Activated naive CD8-positive, alpha-beta T cell (primary cell): Measurements from ENCODE around the gene ERC1.
"Not testable (repeated sequence)": the region's sequence is repeated elsewhere in the genome, so short reads cannot be mapped to it uniquely, and the experiment has no call there.

Experiments
- H3K27ac Mint-ChIP-seq: one replicate; pipeline ENCODE4 v1.8.0; 2021; ENCODE audit warnings: mixed read lengths
- H3K27me3 Mint-ChIP-seq: one replicate; pipeline ENCODE4 v1.8.0; 2021; ENCODE audit warnings: mixed read lengths
- H3K36me3 Mint-ChIP-seq: one replicate; pipeline ENCODE4 v1.8.0; 2021; ENCODE audit warnings: mixed read lengths
- H3K4me1 Mint-ChIP-seq: one replicate; pipeline ENCODE4 v1.8.0; 2021; ENCODE audit warnings: low read depth, mixed read lengths
- H3K4me3 Mint-ChIP-seq: one replicate; pipeline ENCODE4 v1.8.0; 2021; ENCODE audit warnings: mild to moderate bottlenecking, mixed read lengths
- H3K9me3 Mint-ChIP-seq: one replicate; pipeline ENCODE4 v1.8.0; 2021; ENCODE audit warnings: low read depth, mixed read lengths

The ERC1 gene

GRCh38 chr12:1132311-1132710 lies 141.3 kb downstream of the ERC1 start:
- H3K27me3 Mint-ChIP-seq: no peaks in the 10 kb centered on the region
- H3K4me1 Mint-ChIP-seq: peaks cover 31% of the 10 kb centered on the region
- H3K4me3 Mint-ChIP-seq: no peak overlapping the region
- no peak overlapping the region for H3K27ac Mint-ChIP-seq
- H3K9me3 Mint-ChIP-seq: no peaks in the 10 kb centered on the region
- H3K36me3 Mint-ChIP-seq: peaks cover 7% of the 10 kb centered on the region

GRCh38 chr12:1138691-1139090 lies 147.7 kb downstream of the ERC1 start:
- H3K27ac Mint-ChIP-seq: no peak overlapping the region
- no peaks in the 10 kb centered on the region for H3K27me3 Mint-ChIP-seq
- no peaks in the 10 kb centered on the region for H3K9me3 Mint-ChIP-seq
- H3K36me3 Mint-ChIP-seq: peaks cover 5% of the 10 kb centered on the region
- no peaks in the 10 kb centered on the region for H3K4me1 Mint-ChIP-seq
- H3K4me3 Mint-ChIP-seq: no peak overlapping the region

- H3K27ac Mint-ChIP-seq, H3K27me3 Mint-ChIP-seq, H3K9me3 Mint-ChIP-seq, H3K4me1 Mint-ChIP-seq, H3K4me3 Mint-ChIP-seq: not testable (repeated sequence)
- peaks cover 22% of the 10 kb centered on the region for H3K36me3 Mint-ChIP-seq
Measured at GRCh38 chr12:1146758-1147157, 155.7 kb downstream of the ERC1 start.

GRCh38 chr12:1147821-1148220 lies 156.8 kb downstream of the ERC1 start:
- Mint-ChIP-seq H3K36me3 (peaks cover 25% of the 10 kb centered on the region), H3K9me3 (no peaks in the 10 kb centered on the region), H3K4me1 (peaks cover 3% of the 10 kb centered on the region), H3K4me3 (no peak overlapping the region), H3K27me3 (no peaks in the 10 kb centered on the region), H3K27ac (no peak overlapping the region)

- H3K9me3 Mint-ChIP-seq: no peaks in the 10 kb centered on the region
- H3K27me3 Mint-ChIP-seq: no peaks in the 10 kb centered on the region
- no peaks in the 10 kb centered on the region for H3K4me1 Mint-ChIP-seq
- H3K36me3 Mint-ChIP-seq: peaks cover 25% of the 10 kb centered on the region
- H3K27ac Mint-ChIP-seq: no peak overlapping the region
- H3K4me3 Mint-ChIP-seq: no peak overlapping the region
Measured at GRCh38 chr12:1157046-1157445, 166.0 kb downstream of the ERC1 start.

- H3K4me3 Mint-ChIP-seq: no peak overlapping the region
- H3K9me3 Mint-ChIP-seq: no peaks in the 10 kb centered on the region
- no peak overlapping the region for H3K27ac Mint-ChIP-seq
Measured at GRCh38 chr12:1161197-1161596, 170.2 kb downstream of the ERC1 start.

GRCh38 chr12:1162081-1162760 lies 171.2 kb downstream of the ERC1 start:
- Mint-ChIP-seq H3K36me3 (peaks cover 18% of the 10 kb centered on the region), H3K4me3 (no peak overlapping the region), H3K27me3 (no peaks in the 10 kb centered on the region), H3K9me3 (no peaks in the 10 kb centered on the region), H3K27ac (no peak overlapping the region), H3K4me1 (no peaks in the 10 kb centered on the region)

More at GRCh38 chr12:1161197-1161596, 170.2 kb downstream of the ERC1 start:
- Mint-ChIP-seq H3K27me3 (no peaks in the 10 kb centered on the region), H3K4me1 (no peaks in the 10 kb centered on the region), H3K36me3 (peaks cover 17% of the 10 kb centered on the region)

- Mint-ChIP-seq H3K9me3 (no peaks in the 10 kb centered on the region), H3K27me3 (no peaks in the 10 kb centered on the region), H3K4me1 (no peaks in the 10 kb centered on the region), H3K27ac (no peak overlapping the region), H3K4me3 (no peak overlapping the region), H3K36me3 (peaks cover 4% of the 10 kb centered on the region)
Measured at GRCh38 chr12:1167784-1168183, 176.8 kb downstream of the ERC1 start.

- Mint-ChIP-seq H3K27ac (no peak overlapping the region), H3K9me3 (no peaks in the 10 kb centered on the region), H3K36me3 (peaks cover 4% of the 10 kb centered on the region), H3K4me3 (no peak overlapping the region), H3K4me1 (no peaks in the 10 kb centered on the region), H3K27me3 (no peaks in the 10 kb centered on the region)
Measured at GRCh38 chr12:1170411-1170810, 179.4 kb downstream of the ERC1 start.

- no peak overlapping the region for H3K27ac Mint-ChIP-seq
- H3K27me3 Mint-ChIP-seq: no peaks in the 10 kb centered on the region
- H3K4me3 Mint-ChIP-seq: no peak overlapping the region
- H3K4me1 Mint-ChIP-seq: peaks cover 2% of the 10 kb centered on the region
- H3K36me3 Mint-ChIP-seq: peaks cover 7% of the 10 kb centered on the region
- H3K9me3 Mint-ChIP-seq: no peaks in the 10 kb centered on the region
Measured at GRCh38 chr12:1171657-1172408, 180.8 kb downstream of the ERC1 start.

GRCh38 chr12:1173781-1174617 lies 183.0 kb downstream of the ERC1 start:
- Mint-ChIP-seq H3K4me3 (no peak overlapping the region), H3K36me3 (peaks cover 14% of the 10 kb centered on the region), H3K4me1 (peaks cover 2% of the 10 kb centered on the region), H3K27me3 (no peaks in the 10 kb centered on the region), H3K27ac (no peak overlapping the region), H3K9me3 (no peaks in the 10 kb centered on the region)

- no peaks in the 10 kb centered on the region for H3K27me3 Mint-ChIP-seq
Measured at GRCh38 chr12:1174659-1175058, 183.6 kb downstream of the ERC1 start.

GRCh38 chr12:1176191-1176590 lies 185.2 kb downstream of the ERC1 start:
- Mint-ChIP-seq H3K4me1 (peaks cover 2% of the 10 kb centered on the region), H3K4me3 (no peak overlapping the region), H3K27ac (no peak overlapping the region), H3K27me3 (no peaks in the 10 kb centered on the region), H3K36me3 (peaks cover 17% of the 10 kb centered on the region), H3K9me3 (no peaks in the 10 kb centered on the region)

More at GRCh38 chr12:1174659-1175058, 183.6 kb downstream of the ERC1 start:
- Mint-ChIP-seq H3K9me3 (no peaks in the 10 kb centered on the region), H3K4me3 (no peak overlapping the region), H3K4me1 (peaks cover 2% of the 10 kb centered on the region), H3K36me3 (peaks cover 15% of the 10 kb centered on the region), H3K27ac (no peak overlapping the region)

- Mint-ChIP-seq H3K27me3 (no peaks in the 10 kb centered on the region), H3K36me3 (peaks cover 20% of the 10 kb centered on the region), H3K4me1 (peaks cover 2% of the 10 kb centered on the region), H3K27ac (no peak overlapping the region), H3K9me3 (no peaks in the 10 kb centered on the region), H3K4me3 (no peak overlapping the region)
Measured at GRCh38 chr12:1179128-1179527, 188.1 kb downstream of the ERC1 start.

- no peak overlapping the region for H3K4me3 Mint-ChIP-seq
- no peaks in the 10 kb centered on the region for H3K4me1 Mint-ChIP-seq
- peaks cover 19% of the 10 kb centered on the region for H3K36me3 Mint-ChIP-seq
- no peaks in the 10 kb centered on the region for H3K27me3 Mint-ChIP-seq
- H3K9me3 Mint-ChIP-seq: no peaks in the 10 kb centered on the region
- H3K27ac Mint-ChIP-seq: no peak overlapping the region
Measured at GRCh38 chr12:1182069-1182468, 191.0 kb downstream of the ERC1 start.
